LoVo (cell line): ENCODE measurements around the gene ATG16L2.
A peak's percentile ranks its signal among the peaks of the same experiment; 100 is the strongest.
"Not testable (repeated sequence)": the region's sequence is repeated elsewhere in the genome, so short reads cannot be mapped to it uniquely, and the experiment has no call there.

ENCODE experiments used
- DNase-seq: peaks from one replicate; pipeline ENCODE4 v3.0.0-alpha.2; 2016; ENCODE audit warnings: low spot score

The ATG16L2 gene

GRCh38 chr11:72824811-72825505 lies 10.7 kb downstream of the ATG16L2 start:
- no peak for DNase-seq

GRCh38 chr11:72825661-72826060 lies 11.4 kb downstream of the ATG16L2 start:
- no peak for DNase-seq

DNA sequence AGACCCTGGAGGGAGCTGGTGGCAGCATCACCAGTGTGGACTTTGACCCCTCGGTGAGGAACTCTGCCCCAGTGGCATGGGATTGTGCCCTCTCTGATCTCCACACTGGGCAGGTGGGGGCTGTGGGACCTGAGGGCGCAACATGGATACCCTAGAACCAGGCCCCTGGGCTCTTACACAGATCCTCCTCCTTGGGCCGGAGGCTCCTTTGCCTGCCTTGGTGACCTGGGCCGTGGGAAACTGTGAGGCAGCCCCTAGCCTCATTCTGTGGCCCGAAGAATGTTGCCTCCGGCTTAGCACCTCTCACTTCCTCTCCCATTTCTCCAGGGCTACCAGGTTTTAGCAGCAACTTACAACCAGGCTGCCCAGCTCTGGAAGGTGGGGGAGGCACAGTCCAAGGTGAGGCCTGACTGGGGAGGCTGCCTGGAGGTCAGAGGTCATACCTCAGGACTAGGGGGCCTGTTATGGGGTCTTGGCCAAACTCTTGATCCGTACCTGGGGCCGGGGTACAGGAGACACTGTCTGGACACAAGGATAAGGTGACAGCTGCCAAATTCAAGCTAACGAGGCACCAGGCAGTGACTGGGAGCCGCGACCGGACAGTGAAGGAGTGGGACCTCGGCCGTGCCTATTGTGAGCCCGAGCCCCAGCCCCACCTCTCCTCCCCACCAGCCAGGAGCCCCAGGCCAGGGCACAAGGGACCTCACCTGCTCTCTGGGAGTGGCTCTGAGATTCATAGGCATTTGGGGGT lies 12.2 kb downstream of the ATG16L2 start:
- no peak for DNase-seq

- no peak for DNase-seq
Observed at GRCh38 chr11:72826942-72827480, 12.8 kb downstream of the ATG16L2 start.

- DNase-seq, result not testable (repeated sequence)
Observed at GRCh38 chr11:72827656-72828055, 13.4 kb downstream of the ATG16L2 start.

DNA sequence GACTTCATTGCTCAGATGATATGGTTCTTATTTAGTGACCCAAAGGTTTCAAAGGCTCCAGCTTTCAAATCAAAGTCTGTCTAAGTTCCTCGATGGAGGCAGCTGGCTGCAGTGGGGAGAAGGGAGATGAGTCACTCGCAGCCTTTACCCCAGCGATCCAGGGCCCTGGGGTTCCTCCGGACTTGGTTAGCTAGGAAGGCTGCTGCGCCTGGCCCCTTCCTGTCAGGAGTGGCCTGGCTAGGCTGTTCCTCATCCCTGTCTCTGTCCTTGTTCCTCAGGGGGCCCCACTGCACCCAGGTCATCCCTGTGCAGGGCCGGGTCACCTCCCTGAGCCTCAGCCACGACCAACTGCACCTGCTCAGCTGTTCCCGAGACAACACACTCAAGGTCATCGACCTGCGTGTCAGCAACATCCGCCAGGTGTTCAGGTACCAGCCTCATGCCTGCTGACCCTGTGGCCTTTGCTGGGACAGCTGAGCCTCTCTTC lies 13.9 kb downstream of the ATG16L2 start:
- DNase-seq, result no peak

GRCh38 chr11:72828692-72829101 lies 14.5 kb downstream of the ATG16L2 start:
- DNase-seq, result no peak

- DNase-seq, result no peak
Observed at GRCh38 chr11:72829178-72829577, 15.0 kb downstream of the ATG16L2 start.

DNA sequence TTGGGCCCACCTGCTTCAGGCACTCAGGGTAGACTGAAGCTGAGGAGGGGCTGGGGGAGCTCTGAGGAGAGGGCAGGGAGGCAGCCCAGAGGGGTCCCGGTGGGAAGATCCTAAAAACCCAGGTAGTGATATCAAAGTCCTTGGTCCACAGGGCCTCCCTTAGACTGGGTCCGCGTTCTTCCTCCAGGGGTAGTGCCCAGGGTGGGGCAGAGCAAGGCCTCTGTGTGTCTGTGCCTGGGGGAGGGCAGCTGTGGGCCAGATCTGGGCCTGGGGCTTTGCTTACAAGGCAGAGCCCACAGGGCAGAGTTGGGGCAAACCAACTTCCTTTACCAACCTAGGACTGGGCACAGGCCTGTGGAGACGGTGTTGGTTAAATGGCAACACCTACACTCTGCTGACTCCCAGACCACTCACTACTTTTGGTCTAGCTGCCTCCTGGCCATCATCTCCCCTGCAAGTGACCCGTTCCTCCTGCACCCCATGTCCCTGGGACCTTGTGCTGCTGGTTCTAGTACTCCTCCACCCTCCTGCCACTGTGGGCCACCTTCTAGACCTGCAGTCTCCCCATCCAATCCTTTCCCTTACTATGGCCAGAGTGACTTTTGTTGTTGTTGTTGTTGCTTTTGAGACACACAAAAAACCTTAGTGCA lies 15.8 kb downstream of the ATG16L2 start:
- DNase-seq, result no peak

DNA sequence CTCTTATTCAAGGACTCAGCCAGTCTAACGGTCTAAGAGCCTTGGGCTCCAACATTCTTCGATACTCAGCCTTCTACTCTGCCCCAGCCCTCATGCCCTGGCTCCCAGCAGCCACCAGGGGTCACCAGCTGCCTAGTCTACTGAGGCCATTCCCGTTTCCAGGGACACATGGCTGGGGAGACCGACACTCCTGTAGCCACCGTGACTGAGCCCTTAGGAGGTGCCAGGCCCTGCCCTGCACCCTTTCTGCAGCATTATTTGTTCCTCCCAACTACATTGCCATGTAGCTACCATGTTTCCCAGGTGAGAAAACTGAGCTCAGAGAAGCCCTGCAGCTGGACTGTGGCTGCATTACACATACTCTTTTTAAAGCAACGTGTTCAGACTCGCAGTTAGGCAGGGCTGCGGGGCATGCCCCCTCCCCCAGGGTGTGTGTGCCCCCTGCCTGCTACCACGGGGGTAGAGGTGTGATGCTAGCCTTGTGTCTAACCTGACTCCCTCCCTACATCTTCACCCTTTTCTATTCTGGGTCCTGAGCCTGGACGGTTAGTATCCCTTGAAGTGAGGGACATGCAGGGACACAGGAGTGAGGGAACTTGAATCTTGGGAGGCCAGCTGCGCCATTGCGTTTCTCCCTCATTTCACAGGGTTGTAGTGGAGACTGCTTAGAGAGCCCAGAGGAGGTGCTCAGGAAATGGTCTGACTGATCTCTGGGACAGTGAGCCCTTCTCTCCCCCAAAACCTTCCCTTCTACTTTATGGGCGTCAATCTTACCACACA lies 17.5 kb downstream of the ATG16L2 start:
- DNase-seq, result peak; percentile 66

- DNase-seq, result no peak
Observed at GRCh38 chr11:72832301-72833082, 18.3 kb downstream of the ATG16L2 start.

DNA sequence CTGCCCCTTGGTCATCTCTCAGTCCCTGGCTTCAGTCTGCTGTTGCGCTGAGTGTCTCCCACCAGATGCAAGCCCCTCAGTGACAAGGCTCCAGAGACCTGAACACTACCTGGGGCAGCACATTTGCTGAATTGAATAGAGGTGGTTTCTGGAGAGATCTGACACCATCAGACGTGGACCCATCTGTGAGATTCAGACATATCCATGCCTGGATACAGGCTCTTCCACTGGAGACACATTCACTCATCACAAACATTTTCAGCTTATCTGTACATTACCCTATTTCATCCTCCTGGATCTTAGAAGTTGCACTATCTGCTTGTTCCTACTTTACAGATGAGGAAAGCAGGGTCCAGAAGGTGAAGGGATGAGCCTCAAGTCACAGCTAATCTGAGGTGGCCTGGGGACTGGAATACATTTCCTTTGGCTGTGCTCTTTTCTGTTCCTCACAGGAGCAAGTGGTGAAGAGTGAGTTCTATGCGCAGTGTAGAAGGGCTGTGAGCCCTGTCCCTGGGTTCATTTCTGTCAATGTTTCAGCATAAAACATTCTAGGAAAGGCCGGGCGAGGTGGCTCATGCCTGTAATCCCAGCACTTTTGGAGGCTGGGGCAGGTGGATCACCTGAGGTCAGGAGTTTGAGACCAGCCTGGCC lies 19.0 kb downstream of the ATG16L2 start:
- DNase-seq, result no peak

GRCh38 chr11:72833811-72834493 lies 19.7 kb downstream of the ATG16L2 start:
- no peak for DNase-seq

- no peak for DNase-seq
Observed at GRCh38 chr11:72834905-72835304, 20.7 kb downstream of the ATG16L2 start.

- no peak for DNase-seq
Observed at GRCh38 chr11:72836111-72836510, 21.9 kb downstream of the ATG16L2 start.

DNA sequence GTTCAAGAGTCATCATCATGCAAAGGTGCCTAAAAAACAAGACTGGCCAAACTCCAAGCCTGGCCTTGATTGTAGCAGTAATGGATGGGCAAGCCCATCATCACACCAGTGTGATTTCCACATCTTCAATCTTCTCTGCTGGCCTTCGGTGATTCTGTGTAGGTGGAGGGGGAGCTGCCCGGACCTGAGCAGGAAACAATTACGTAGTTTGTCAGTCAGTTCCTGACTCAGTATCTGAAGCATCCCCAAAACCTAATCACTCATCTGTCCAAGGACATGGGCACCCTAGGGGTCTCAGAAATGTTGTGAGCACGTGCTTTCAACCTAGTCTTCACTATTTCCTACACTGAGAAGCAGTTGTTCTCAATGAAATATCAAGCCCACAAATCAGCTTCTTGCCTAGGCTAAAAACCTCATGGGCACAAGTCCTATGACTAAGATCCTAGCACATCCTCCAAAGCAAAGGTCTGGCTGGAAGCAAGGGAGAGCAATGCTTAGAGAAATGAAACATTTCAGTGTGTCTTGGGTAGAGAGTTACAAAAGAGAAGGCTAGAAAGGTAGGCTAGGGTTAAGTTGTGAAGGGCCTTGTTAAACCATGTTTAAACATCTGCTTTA lies 24.6 kb downstream of the ATG16L2 start:
- no peak for DNase-seq

GRCh38 chr11:72840780-72841179 lies 26.6 kb downstream of the ATG16L2 start:
- DNase-seq, result no peak

DNA sequence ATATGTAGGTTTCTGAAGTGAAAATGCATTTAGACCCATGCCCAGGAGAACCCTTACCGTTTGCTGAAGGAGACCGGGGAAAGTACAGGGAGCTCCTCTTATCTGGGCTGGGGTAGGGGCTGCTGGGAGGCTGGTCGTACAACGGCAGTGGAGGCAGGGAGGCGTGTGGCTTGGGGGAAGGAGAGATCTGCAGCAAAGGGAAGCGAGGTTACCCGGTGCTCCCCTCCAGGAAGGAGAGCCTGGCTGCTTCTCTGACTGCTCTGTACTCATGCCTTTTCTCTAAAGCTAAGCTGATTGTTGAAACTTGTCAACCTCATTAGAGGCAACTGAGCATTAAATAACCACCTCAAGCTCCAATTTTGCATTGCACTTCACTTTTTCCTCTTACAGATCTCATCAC lies 27.2 kb downstream of the ATG16L2 start:
- no peak for DNase-seq

DNA sequence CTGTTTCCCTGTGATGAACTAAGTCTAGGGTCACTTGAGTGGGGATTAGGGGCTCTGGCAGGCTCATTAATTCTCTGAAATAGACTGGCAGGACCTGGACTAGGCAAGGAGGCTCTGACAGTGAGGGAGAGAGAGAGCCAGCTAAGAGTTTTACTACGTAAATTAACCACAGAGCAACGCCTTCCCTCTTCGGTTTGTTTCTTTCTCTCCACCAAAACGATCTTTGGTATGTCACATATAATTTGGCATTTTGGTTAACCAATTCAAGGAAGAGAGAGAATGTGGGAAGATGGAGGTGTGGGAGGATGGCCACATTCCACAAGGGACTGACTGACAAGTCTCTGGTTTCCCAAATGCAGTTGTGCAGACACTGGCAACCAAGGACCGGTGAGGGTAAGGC lies 27.9 kb downstream of the ATG16L2 start:
- DNase-seq, result no peak
